GM19351 (cell line): Measurements from ENCODE around the gene IER5L.
A peak's percentile ranks its signal among the peaks of the same experiment; 100 is the strongest.
"Not testable (repeated sequence)": the region's sequence is repeated elsewhere in the genome, so short reads cannot be mapped to it uniquely, and the experiment has no call there.

Experiments
- ATAC-seq: cut with Tn5 transposase; IDR thresholded peaks from one replicate; pipeline ENCODE4 v1.9.1; 2021; ENCODE audit warnings: mild to moderate bottlenecking, moderate library complexity; ENCODE audit not compliant: unreplicated experiment

IER5L gene

GRCh38 chr9:129203556-129203909 is 25.5 kb upstream of the IER5L start:
- no peak for ATAC-seq

GRCh38 chr9:129202613-129203555 is 24.8 kb upstream of the IER5L start:
- ATAC-seq, result peak; percentile 90

GRCh38 chr9:129201866-129202265 is 23.8 kb upstream of the IER5L start:
- ATAC-seq, result no peak

GRCh38 chr9:129201289-129201688 is 23.2 kb upstream of the IER5L start:
- ATAC-seq, result no peak

GRCh38 chr9:129200255-129200654 is 22.2 kb upstream of the IER5L start:
- no peak for ATAC-seq

GRCh38 chr9:129199044-129199435 is 21.0 kb upstream of the IER5L start:
- ATAC-seq, result no peak

GRCh38 chr9:129198319-129199043 is 20.4 kb upstream of the IER5L start:
- ATAC-seq, result no peak

GRCh38 chr9:129197978-129198318 is 19.9 kb upstream of the IER5L start:
- ATAC-seq, result no peak

- not testable (repeated sequence) for ATAC-seq
Observed at GRCh38 chr9:129197045-129197444, 19.0 kb upstream of the IER5L start.

GRCh38 chr9:129195606-129196005 is 17.5 kb upstream of the IER5L start:
- ATAC-seq, result no peak

GRCh38 chr9:129194221-129194620 is 16.2 kb upstream of the IER5L start:
- ATAC-seq, result no peak

- no peak for ATAC-seq
Observed at GRCh38 chr9:129193655-129194054, 15.6 kb upstream of the IER5L start.

- no peak for ATAC-seq
Observed at GRCh38 chr9:129191234-129191633, 13.2 kb upstream of the IER5L start.

- ATAC-seq, result not testable (repeated sequence)
Observed at GRCh38 chr9:129189971-129190370, 11.9 kb upstream of the IER5L start.

GRCh38 chr9:129187042-129187441 is 9.0 kb upstream of the IER5L start:
- ATAC-seq, result no peak

- no peak for ATAC-seq
Observed at GRCh38 chr9:129185991-129186390, 7.9 kb upstream of the IER5L start.

- no peak for ATAC-seq
Observed at GRCh38 chr9:129185402-129185801, 7.3 kb upstream of the IER5L start.

GRCh38 chr9:129184596-129185122 is 6.6 kb upstream of the IER5L start:
- ATAC-seq, result no peak

- ATAC-seq, result no peak
Observed at GRCh38 chr9:129184219-129184524, 6.1 kb upstream of the IER5L start.

GRCh38 chr9:129183495-129184218 is 5.6 kb upstream of the IER5L start:
- ATAC-seq, result no peak
